ENCODE measurements around the gene NEGR1.

NEGR1 gene

DNA sequence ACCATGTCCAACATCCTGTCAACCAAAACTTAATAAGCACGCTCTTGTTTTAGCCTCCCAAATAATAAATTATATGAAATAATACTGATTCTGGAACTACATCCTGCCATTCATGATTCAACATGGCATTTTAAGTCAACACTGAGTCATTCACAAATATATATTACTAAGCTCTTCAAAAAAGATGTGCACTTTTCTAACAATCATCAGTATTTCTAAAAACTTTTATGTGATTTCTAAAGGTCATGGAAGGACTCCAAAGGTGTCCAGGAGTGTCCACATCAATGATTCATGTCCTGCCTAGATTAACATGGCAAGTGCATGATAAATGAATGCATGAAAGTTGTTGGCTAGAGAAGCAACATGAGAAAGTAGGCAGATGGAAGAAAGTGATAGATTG lies 51.6 kb downstream of the NEGR1 start:
- no peak for DNase-seq

DNA sequence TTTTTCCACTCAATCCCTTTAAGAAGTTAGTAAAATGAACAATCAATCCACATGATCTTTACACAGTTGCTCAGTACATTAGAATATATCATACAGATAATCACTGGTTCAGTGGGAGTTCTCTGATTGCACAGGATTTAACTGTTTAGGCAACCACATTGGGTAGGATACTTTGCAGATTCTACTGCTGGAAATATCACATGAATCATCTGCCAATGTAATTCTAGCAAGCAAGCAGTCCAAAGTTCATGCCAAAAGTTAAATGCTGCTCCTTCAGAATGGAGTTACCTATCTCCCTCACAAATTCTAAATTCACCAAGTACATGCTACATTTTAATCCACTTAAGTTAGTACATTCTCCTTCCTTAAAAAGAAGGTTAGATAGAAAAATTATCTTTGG lies 52.4 kb downstream of the NEGR1 start:
- no peak for DNase-seq

DNA sequence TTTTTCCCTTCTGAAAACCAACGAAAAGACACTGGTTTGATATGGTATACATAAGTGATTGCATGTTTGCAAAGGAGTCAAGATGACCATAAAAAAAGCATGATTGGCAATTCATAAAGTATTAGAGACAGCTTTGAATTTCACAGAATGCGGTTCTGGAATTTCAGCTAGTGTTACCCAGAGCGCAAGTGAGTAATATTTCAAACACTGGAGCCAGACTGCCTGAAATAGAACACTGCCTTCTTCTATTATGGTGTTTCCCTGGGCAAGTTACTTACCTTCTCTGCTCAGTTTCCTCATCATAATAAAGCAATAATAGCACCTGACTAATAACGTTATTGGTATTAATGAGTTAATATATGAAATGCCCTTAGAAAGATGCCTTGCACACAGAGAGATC lies 54.7 kb downstream of the NEGR1 start:
- DNase-seq = no peak

DNA sequence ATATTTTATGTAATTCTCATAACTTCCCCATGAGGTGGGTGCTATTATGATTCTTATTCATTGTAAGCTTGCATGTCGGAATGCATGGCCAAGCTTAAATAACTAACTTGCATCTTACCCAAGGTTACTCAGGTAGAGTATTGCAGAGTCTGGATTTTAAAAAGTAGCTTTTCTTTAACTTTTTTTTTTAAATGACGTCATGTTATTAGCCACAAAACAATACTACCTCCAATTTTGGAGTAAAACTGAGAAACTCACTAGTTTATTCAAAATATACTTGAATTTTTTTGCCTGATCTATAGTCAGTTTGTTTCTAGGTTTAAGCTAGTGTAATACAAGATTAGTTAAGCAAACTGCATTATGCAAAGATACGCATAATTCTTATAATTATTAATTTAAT lies 57.8 kb downstream of the NEGR1 start:
- no peak for DNase-seq

DNA sequence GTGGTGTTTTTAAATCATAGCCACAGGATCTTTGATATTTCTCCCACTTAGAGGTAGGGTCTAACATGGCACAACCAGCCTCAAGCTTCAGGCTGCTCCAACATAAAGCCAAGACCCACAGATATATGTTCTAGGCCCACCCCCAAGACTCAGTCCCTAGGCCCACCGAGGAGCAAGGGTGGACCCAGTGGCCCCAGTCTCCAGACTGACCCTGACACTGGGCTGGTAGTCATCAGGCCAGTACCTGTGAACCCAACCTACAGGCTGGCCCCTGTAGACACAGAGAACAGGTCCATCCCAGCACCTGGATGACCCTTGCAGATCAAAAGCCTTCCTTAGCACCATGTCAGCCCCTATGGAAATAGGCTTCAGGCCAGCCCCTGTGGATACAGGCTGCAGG lies 60.5 kb downstream of the NEGR1 start:
- DNase-seq = peak in 1 of 5 experiments; percentile 0

- no peak for DNase-seq
Measured at GRCh38 chr1:72218141-72218739, 64.1 kb downstream of the NEGR1 start.

DNA sequence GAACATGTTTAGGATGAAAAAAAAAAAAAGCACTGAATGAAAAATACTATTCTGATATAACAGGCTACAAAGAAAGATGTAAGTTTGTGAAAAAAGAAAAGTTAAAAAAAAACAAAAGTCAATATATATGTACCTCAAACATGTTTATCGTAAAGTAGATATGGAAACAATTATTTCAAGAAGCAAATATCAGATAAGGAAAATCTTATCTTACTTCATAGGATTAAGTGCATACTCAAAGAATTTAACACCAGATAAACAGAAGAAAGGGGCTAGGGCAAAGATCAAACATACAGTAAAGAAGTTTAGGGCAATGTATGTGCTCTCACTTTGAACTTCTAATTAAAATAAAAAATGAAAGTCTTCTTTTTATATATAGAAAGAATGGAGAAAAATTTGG lies 75.3 kb downstream of the NEGR1 start:
- no peak for DNase-seq

- DNase-seq = no peak
Measured at GRCh38 chr1:72202761-72203160, 79.6 kb downstream of the NEGR1 start.

GRCh38 chr1:72197786-72198185 lies 84.6 kb downstream of the NEGR1 start:
- no peak for DNase-seq

DNA sequence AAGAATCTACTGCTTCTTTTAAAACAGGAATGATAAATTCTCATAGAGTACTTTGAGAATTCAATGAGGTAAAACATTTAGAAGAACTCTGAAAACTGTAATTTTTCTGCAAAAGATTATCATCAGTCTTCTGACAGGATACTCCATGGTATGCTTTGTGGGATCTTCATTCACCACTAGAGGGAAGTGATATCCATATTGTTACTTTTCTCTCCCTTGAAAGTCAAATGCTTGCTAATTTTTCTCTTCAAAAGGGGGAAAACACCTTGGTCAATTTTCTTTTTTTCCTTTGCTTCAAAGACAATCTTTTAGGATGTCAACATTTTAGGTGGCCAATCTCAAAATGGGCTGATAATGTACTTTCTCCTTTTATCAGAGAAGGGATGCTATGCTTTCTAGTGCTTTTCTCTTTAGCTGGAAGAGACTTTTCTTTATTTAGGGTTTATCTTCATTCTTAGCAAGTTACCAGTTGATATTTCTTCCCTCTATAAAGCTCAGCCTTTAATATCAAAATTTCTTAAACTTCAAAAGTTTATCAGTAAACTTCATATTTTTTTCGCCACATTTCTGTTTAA lies 95.5 kb downstream of the NEGR1 start:
- no peak for DNase-seq

DNA sequence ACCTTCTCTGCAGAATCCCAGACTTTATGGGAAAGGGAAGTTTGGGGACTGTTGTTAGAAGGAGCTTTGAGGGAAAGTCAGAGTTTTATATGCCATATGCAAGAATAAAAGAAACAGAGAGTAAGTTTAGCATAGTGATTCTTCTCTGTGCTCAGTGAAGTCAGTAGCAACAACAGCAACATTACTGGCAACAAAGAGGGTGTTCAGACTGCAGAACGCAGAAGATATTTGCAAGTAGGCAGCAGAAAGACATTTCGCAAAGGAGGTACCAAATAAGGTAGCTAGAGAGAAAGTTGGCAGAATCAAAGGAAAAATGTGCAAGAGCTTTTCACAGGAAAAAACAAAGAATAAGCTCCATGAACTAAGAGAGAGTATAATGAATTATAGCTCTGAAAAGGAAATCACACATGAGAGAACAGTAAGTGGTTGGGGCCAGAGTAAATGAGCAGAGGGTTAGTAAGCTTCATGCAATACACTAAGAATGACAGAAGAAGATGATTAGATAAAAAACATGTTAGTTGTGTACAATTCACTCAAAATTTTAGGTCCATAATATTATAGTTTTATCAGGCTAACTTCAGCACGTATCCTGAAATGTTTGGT lies 98.1 kb downstream of the NEGR1 start:
- no peak for DNase-seq

DNA sequence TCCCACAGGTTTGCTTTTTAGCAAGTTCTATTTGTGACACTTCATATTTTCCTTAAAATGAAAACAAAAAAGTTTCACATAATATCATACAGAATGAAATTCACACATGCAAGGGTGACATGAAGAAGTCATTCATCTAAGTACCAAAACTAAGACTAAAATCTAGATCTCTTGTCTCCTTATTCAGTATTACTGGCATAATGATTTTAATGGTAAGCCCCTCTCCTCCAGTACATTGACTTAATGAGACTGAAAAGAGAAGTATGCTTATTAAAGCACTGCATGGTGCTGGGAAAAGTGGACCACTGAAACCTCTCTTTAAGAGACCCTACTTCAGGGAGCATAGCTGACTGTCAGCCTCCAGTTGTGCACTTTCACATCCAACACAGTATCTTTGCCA lies 99.5 kb downstream of the NEGR1 start:
- no peak for DNase-seq

DNA sequence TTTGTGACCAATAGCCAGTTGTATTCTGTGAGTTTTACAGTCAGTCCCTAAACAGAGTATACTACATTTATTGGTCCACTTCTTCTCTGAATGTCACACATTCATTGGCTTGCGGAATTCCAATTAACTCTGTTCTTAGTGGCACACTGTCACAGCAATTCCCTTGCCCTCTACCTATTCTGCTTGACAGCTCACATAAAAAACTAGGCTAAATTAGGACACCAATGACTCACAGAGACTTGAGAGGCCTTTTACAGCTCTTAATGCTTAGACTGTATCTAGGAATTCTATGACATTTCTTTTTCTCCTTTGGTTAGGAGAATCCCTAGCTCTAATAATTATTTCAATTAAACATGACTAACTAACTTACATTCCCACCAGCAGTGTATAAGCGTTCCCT lies 104.1 kb downstream of the NEGR1 start:
- DNase-seq = no peak

DNA sequence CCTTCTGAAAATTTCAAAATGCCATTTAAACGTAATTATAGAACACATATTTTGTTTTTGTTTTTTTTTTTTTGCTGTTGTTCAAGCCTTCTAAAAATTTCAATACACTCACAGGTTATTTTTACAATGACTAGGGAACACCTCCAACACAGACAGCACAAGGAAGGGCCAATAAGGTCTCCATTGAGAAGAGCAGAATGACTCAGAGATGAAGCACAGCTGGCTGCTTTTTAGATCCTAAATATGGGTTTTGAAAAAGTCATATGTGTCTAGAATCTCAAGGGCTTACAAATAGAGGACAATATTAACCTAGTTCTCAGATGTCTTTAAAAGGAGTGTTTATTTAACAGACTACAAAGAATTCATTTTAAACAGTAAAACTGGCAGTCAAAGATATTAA lies 104.6 kb downstream of the NEGR1 start:
- DNase-seq = no peak

DNA sequence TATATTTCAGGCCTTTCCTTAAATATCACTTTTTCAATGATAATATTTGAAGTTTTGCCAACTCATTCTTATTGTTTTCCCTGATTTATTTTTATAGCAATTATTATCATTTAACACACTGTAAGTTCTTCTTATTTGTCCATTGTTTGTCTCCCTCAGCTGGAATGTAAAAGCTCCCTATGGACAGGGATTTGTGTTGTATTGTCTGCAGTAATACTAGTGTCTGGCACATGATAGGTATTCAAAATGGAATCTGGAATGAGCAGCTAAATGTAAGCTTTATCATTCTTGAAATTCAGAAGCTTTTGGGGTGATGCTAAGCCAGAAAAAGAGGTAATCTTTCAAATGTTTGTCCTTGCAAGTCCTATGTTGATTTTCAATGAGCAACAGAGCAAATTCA lies 112.1 kb downstream of the NEGR1 start:
- no peak for DNase-seq

DNA sequence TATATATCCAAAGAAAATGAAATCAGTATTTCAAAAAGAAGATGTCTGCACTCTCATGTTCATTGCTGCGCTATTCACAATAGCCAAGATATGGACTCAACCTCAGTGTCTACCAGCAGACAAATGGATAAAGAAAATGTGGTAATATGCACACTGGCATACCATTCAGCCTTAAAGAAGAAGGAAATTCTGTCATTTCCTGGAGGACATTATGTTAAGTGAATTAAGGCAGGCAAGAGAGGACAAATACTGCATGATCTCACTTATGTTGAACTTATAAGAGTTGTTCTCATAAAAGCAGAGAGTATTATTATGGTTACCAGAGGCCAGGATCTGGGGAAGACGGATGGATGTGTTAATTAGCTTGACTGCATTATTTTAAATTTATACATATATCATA lies 115.9 kb downstream of the NEGR1 start:
- no peak for DNase-seq

GRCh38 chr1:72150508-72150907 lies 131.8 kb downstream of the NEGR1 start:
- DNase-seq = no peak

GRCh38 chr1:72141875-72142274 lies 140.5 kb downstream of the NEGR1 start:
- no peak for DNase-seq

DNA sequence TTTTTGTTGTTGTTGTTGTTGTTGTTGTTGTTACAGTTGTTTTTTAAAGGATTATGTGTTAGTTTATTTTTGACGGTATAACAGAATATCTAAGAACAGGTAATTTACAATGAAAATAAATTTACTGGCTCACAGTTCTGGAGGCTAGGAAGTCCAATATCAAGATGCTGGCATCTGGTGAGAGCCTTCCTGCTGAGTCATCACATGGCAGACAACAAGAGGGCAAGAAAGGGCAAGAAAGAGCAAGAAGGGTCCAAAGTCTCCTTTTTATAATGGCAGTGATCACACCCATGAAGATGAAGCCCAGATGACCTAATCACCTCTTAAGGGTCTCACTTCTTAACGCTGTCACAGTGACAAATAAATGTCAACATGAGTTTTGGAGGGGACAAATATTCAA lies 142.1 kb downstream of the NEGR1 start:
- no peak for DNase-seq

DNA sequence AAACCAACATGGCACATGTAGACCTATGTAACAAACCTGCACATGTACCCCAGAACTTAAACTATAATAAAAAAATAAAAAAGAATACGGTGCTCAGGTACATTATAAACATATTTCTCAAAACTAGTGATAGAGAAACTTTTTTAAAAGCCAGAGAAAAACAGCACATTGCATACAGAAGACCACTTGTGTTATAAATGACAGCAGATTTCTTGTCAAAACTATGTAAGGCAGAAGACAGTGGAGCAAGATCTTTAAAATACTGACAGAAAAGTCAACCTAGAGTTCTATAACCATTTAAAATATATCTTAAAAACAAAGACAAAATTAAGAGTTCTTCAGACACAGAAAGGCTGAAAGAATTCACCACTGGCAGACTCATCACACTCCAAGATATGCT lies 144.7 kb downstream of the NEGR1 start:
- DNase-seq = no peak

- no peak for DNase-seq
Measured at GRCh38 chr1:72129869-72130268, 152.5 kb downstream of the NEGR1 start.

DNA sequence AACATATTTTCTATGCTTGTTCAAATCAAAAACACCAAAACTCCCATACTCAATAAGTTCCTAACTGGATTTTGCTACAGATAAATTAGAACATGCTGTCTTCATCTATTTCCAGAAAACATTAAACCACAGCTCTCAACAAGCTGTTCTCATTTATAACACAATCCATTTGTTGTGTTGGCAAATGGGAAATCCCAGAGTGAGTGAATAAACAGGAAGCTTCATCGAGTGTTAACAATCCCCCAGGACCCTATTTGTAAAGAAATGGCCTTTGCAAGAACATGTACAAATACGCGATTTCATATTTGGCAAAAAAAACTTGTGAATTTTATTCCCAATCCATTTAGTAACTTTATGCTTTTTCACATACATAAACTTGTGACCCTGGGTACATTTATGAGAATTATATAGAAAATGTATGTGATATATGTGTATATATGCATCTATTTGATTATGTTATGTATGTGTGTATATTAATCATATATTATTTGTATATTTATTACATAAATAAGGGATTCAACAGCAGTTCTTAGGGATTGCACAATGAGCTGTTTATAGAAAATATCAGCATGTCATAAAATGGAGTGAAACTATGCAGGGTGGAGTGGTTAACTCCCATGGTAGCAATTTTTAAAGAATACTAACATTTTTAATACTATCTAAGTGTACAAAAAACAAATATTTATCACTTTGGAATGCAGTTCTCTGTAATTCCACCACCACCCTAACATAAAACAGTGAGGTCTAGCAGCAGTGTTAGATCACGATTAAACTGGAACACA lies 160.0 kb downstream of the NEGR1 start:
- DNase-seq = no peak

- no peak for DNase-seq
Measured at GRCh38 chr1:72119491-72119890, 162.8 kb downstream of the NEGR1 start.

DNA sequence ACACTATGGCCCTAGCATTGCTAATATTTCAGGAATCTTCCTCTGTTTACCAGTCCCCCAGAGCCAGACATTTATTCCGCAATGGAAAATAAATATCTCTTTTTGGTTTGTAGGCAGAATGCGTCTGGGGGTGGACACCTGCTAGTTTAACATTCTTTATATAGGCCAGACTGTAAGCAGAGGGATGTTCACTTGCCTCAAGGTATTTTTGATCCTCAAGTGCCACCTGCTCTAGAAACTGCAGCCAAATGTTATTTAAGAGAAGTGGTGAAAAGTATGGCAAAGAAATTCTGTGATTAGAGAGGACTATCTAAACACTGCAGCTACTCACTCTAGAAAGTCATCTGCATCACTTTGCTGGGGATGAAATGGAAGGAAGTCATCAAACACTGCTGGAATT lies 164.7 kb downstream of the NEGR1 start:
- DNase-seq = no peak
